ENCODE data around the gene TMPRSS11D.

DNA sequence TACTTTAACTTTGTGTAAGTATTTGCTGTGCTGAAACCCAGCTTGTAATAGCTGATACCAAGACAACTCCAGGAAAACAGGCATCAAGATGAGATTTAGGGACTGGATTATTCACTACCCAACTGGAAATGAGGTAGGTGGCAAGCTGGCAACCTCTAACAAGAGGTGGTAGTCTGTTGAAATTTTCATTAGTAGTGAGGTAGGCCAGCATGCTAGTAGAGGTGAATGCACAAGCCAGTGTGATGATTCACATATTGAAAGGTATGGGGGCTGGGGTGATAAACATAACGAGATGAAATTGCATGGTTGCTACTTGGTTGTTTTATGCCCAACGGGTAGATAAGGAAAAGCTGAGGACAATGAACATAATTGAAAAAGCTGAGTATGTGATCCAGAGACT, 8.5 kb upstream of the TMPRSS11D start:
- no peak for TF ChIP-seq SP1 (IDR thresholded peaks at IDR 0.05; ENCODE audit: low read depth)
- TF ChIP-seq, protein P1, sequence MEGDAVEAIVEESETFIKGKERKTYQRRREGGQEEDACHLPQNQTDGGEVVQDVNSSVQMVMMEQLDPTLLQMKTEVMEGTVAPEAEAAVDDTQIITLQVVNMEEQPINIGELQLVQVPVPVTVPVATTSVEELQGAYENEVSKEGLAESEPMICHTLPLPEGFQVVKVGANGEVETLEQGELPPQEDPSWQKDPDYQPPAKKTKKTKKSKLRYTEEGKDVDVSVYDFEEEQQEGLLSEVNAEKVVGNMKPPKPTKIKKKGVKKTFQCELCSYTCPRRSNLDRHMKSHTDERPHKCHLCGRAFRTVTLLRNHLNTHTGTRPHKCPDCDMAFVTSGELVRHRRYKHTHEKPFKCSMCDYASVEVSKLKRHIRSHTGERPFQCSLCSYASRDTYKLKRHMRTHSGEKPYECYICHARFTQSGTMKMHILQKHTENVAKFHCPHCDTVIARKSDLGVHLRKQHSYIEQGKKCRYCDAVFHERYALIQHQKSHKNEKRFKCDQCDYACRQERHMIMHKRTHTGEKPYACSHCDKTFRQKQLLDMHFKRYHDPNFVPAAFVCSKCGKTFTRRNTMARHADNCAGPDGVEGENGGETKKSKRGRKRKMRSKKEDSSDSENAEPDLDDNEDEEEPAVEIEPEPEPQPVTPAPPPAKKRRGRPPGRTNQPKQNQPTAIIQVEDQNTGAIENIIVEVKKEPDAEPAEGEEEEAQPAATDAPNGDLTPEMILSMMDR (IDR thresholded peaks at IDR 0.05 in 2 of 3, conservative IDR thresholded peaks at IDR 0.05 in 1 of 3; ENCODE audit: borderline replicate concordance in 1 of 3, insufficient read depth in 1 of 3, low read depth in 2 of 3, low read length in 2 of 3) = no peak
- TF ChIP-seq ZNF274 (IDR thresholded peaks at IDR 0.05; ENCODE audit: low read depth, low read length) = no peak
- TF ChIP-seq POLR2AphosphoS5 (IDR thresholded peaks at IDR 0.05; ENCODE audit: low read depth, low read length) = no peak
- TF ChIP-seq, protein P2, sequence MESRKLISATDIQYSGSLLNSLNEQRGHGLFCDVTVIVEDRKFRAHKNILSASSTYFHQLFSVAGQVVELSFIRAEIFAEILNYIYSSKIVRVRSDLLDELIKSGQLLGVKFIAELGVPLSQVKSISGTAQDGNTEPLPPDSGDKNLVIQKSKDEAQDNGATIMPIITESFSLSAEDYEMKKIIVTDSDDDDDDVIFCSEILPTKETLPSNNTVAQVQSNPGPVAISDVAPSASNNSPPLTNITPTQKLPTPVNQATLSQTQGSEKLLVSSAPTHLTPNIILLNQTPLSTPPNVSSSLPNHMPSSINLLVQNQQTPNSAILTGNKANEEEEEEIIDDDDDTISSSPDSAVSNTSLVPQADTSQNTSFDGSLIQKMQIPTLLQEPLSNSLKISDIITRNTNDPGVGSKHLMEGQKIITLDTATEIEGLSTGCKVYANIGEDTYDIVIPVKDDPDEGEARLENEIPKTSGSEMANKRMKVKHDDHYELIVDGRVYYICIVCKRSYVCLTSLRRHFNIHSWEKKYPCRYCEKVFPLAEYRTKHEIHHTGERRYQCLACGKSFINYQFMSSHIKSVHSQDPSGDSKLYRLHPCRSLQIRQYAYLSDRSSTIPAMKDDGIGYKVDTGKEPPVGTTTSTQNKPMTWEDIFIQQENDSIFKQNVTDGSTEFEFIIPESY (IDR thresholded peaks at IDR 0.05; ENCODE audit: extremely low read depth, insufficient replicate concordance, low read length) = no peak
- no peak for TF ChIP-seq POLR2A (IDR thresholded peaks at IDR 0.05; ENCODE audit: borderline replicate concordance, extremely low read depth, insufficient read depth, insufficient read length)
- TF ChIP-seq SIN3A (IDR thresholded peaks at IDR 0.05; ENCODE audit: low read depth) = no peak
- TF ChIP-seq FOSL1 (IDR thresholded peaks at IDR 0.05; ENCODE audit: low read depth) = no peak
- no peak for TF ChIP-seq ZFX (IDR thresholded peaks at IDR 0.05)
- no peak for TF ChIP-seq EZH2phosphoT487 (IDR thresholded peaks at IDR 0.05; ENCODE audit: borderline replicate concordance)
- TF ChIP-seq SRF (IDR thresholded peaks at IDR 0.05; ENCODE audit: low read depth) = no peak
- TF ChIP-seq, protein P3, sequence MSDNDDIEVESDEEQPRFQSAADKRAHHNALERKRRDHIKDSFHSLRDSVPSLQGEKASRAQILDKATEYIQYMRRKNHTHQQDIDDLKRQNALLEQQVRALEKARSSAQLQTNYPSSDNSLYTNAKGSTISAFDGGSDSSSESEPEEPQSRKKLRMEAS (IDR thresholded peaks at IDR 0.05) = no peak
